Testis (tissue), 3 donors: ENCODE results near the gene ANKRD33B. TPM values are rescaled to one million over a fixed set of nuclear protein-coding genes. Genes with fewer than 3 reads are reported as not detected.

Experiments
- DNase-seq: peaks from one replicate; pipeline ENCODE4 v3.0.0-alpha.2; 2019
- H3K27ac ChIP-seq, 2 donors: fragments of 200-600 bp; sonication (generic); one replicate each; pipeline ENCODE4 v1.5.1; 2019
- H3K27me3 ChIP-seq: fragments of 200-600 bp; sonication (generic); one replicate; pipeline ENCODE4 v1.5.1; 2019
- H3K36me3 ChIP-seq: fragments of 200-600 bp; sonication (generic); one replicate; pipeline ENCODE4 v1.5.1; 2017; ENCODE audit warnings: low read depth; ENCODE audit errors: missing control alignments
- H3K4me1 ChIP-seq: fragments of 200-600 bp; sonication (generic); one replicate; pipeline ENCODE4 v1.5.1; 2019
- H3K4me3 ChIP-seq, 2 donors: fragments of 200-600 bp; sonication (generic); one replicate each; pipeline ENCODE4 v1.5.1; 2017 to 2019
- H3K9me3 ChIP-seq: fragments of 200-600 bp; sonication (generic); one replicate; pipeline ENCODE4 v1.5.1; 2017
- POLR2A ChIP-seq: fragments of 450-650 bp; IDR thresholded peaks from one replicate; pipeline ENCODE4 v1.6.1; 2017; ENCODE audit warnings: antibody characterized with exemption, mild to moderate bottlenecking, moderate library complexity
- WGBS, 2 donors: methylation state at CpG; one replicate each; pipeline ENCODE4 v1.1.5; 2018; 5-methylcytosine and 5-hydroxymethylcytosine counted together
- intact Hi-C: fragments of 100-400 bp; cut with DNase I; formaldehyde crosslinking; loops from one replicate; pipeline ENCODE4 v1.15.1; 2023; ENCODE audit warnings: low total_unique reads
- polyA plus RNA-seq: library from polyadenylated mRNA; stranded (reverse); fragments of 350-450 nt; fragmentation: Illumina TruSeq; extraction: RNeasy Lipid Tissue Mini Kit (QIAGEN cat#74804); gene quantifications from one replicate; pipeline ENCODE4 v1.2.3, GENCODE V29; 2014; ENCODE audit warnings: low read depth, low replicate concordance; ENCODE audit not compliant: insufficient read depth
- total RNA-seq, 2 donors: library from RNA; depleted of rRNA; stranded (reverse); fragments of >200 nt; gene quantifications; one replicate each; pipeline ENCODE4 v1.2.3, GENCODE V29; 2016
- TF ChIP-seq, protein P1 (sequence below), 3 experiments: fragments of 450-650 bp in 2 of 3; fragments of 200-600 bp in 1 of 3; sonication (generic) in 1 of 3; IDR thresholded peaks; one replicate each; pipeline ENCODE4 v1.5.1; 2016 to 2019; ENCODE audit warnings: antibody characterized with exemption in 3 of 3, mild to moderate bottlenecking in 2 of 3, moderate library complexity in 1 of 3

The ANKRD33B gene
- total and polyA plus RNA-seq, 3 donors from 2014 or later: 3.7 to 5.8 (median 5.6) TPM

- H3K27me3 ChIP-seq: no peaks in the 10 kb centered on the region
- no peaks in the 10 kb centered on the region for H3K9me3 ChIP-seq
- WGBS, 2 donors: 83 to 85% methylated on average over 15 to 22 of the region's 22 CpGs
- no peak overlapping the region for H3K27ac ChIP-seq
- no peaks in the 10 kb centered on the region for H3K36me3 ChIP-seq
- DNase-seq: no peak
- no peaks in the 10 kb centered on the region for H3K4me1 ChIP-seq
- no peak for TF ChIP-seq POLR2A
- TF ChIP-seq, protein P1, sequence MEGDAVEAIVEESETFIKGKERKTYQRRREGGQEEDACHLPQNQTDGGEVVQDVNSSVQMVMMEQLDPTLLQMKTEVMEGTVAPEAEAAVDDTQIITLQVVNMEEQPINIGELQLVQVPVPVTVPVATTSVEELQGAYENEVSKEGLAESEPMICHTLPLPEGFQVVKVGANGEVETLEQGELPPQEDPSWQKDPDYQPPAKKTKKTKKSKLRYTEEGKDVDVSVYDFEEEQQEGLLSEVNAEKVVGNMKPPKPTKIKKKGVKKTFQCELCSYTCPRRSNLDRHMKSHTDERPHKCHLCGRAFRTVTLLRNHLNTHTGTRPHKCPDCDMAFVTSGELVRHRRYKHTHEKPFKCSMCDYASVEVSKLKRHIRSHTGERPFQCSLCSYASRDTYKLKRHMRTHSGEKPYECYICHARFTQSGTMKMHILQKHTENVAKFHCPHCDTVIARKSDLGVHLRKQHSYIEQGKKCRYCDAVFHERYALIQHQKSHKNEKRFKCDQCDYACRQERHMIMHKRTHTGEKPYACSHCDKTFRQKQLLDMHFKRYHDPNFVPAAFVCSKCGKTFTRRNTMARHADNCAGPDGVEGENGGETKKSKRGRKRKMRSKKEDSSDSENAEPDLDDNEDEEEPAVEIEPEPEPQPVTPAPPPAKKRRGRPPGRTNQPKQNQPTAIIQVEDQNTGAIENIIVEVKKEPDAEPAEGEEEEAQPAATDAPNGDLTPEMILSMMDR (IDR thresholded peaks at IDR 0.05): no peak
- intact Hi-C loops: no loop called here
- H3K4me3 ChIP-seq: no peak overlapping the region
Measured at GRCh38 chr5:10681731-10682679, 118.1 kb downstream of the ANKRD33B start.

- Histone ChIP-seq H3K4me3 (no peak overlapping the region), H3K27ac (no peak overlapping the region), H3K9me3 (no peaks in the 10 kb centered on the region), H3K27me3 (no peaks in the 10 kb centered on the region), H3K4me1 (no peaks in the 10 kb centered on the region), H3K36me3 (no peaks in the 10 kb centered on the region)
- no peak for TF ChIP-seq POLR2A
- TF ChIP-seq, protein P1 (IDR thresholded peaks at IDR 0.05): no peak
- intact Hi-C loops: no loop called here
- 97 to 100% methylated on average over 10 to 16 of the region's 16 CpGs for WGBS, 2 donors
- no peak for DNase-seq
Measured at GRCh38 chr5:10682801-10683525, 119.1 kb downstream of the ANKRD33B start.

- intact Hi-C loops: no loop called here
Measured at GRCh38 chr5:10684303-10685086, 120.6 kb downstream of the ANKRD33B start.

DNA sequence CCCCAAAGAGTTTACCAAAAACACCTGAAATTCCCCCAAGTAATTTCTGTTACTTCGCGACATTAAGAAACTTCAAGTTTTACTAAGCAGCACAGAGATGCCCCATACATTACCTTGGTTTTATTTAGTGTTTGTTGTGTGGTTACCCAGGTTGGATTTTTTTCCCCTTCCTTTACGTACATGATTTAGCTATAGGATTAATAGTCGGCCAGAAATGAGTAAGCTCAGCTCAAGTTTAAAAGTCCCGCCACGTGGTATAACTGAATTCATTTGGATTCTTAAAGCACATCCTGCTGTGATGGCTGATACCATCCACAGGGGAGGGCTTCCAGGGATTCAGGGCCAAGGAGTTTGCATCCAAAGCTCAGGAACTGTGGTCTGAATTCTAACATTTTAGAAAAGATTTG, 121.2 kb downstream of the ANKRD33B start:
- DNase-seq: no peak
- Histone ChIP-seq H3K4me1 (no peaks in the 10 kb centered on the region), H3K36me3 (no peaks in the 10 kb centered on the region), H3K27ac (no peak overlapping the region), H3K4me3 (no peak overlapping the region), H3K27me3 (no peaks in the 10 kb centered on the region), H3K9me3 (no peaks in the 10 kb centered on the region)
- intact Hi-C loops: no loop called here
- WGBS, 2 donors: 88 to 90% methylated on average over 6 of the region's 6 CpGs
- TF ChIP-seq, protein P1 (IDR thresholded peaks at IDR 0.05): no peak
- TF ChIP-seq POLR2A: no peak

More at GRCh38 chr5:10684303-10685086, 120.6 kb downstream of the ANKRD33B start:
- no peaks in the 10 kb centered on the region for H3K9me3 ChIP-seq
- 94% methylated on average over 11 of the region's 11 CpGs for WGBS, 2 donors
- DNase-seq: no peak
- H3K4me3 ChIP-seq: no peak overlapping the region
- H3K4me1 ChIP-seq: no peaks in the 10 kb centered on the region
- TF ChIP-seq, protein P1 (IDR thresholded peaks at IDR 0.05): no peak
- no peak for TF ChIP-seq POLR2A
- no peaks in the 10 kb centered on the region for H3K27me3 ChIP-seq
- H3K36me3 ChIP-seq: no peaks in the 10 kb centered on the region
- no peak overlapping the region for H3K27ac ChIP-seq
